Naive thymus-derived CD8-positive, alpha-beta T cell (primary cell): Measurements from ENCODE around the gene ACY1. TPM values are rescaled to one million over a fixed set of nuclear protein-coding genes. Genes with fewer than 3 reads are reported as not detected.
A peak's percentile ranks its signal among the peaks of the same experiment; 100 is the strongest.
"Not testable (repeated sequence)": the region's sequence is repeated elsewhere in the genome, so short reads cannot be mapped to it uniquely, and the experiment has no call there.

Source experiments
- ATAC-seq, 2 donors: fragments of 150-1000 bp; cut with Tn5 transposase in 1 of 2; sonication (Bioruptor Pico), chemical (Tn5 transposase) in 1 of 2; 1 replicate in 1 of 2; 2 replicates in 1 of 2; pipeline ENCODE4 v1.10.0; 2021; ENCODE audit warnings: mild to moderate bottlenecking in 2 of 2, moderate library complexity in 2 of 2
- POLR2A ChIA-PET: fragments of 350-600 bp; sonication (Branson Sonifier 250); formaldehyde crosslinking; loops from one replicate; lab custom pipeline; 2021; ENCODE audit warnings: antibody characterized with exemption; lab: Charles Lee
- DNase-seq, 10 donors: peaks; one replicate each; pipeline versions ENCODE4 v3.0.0 to v3.0.0-alpha.2; 2020 to 2022
- H3K27ac Mint-ChIP-seq, 10 donors: one replicate each; pipeline ENCODE4 v1.8.0; 2020 to 2022; ENCODE audit warnings: mild to moderate bottlenecking in 10 of 10, mixed read lengths in 10 of 10, moderate library complexity in 4 of 10, inconsistent platforms in 1 of 10
- H3K27me3 Mint-ChIP-seq, 5 donors: one replicate each; pipeline ENCODE4 v1.8.0; 2021 to 2022; ENCODE audit warnings: mixed read lengths in 5 of 5
- H3K36me3 Mint-ChIP-seq, 3 donors: one replicate each; pipeline ENCODE4 v1.8.0; 2020 to 2022; ENCODE audit warnings: mixed read lengths in 3 of 3, mild to moderate bottlenecking in 2 of 3, inconsistent platforms in 1 of 3
- H3K4me1 Mint-ChIP-seq, 4 donors: one replicate each; pipeline ENCODE4 v1.8.0; 2021 to 2022; ENCODE audit warnings: mixed read lengths in 4 of 4
- H3K4me3 Mint-ChIP-seq, 10 donors: one replicate each; pipeline ENCODE4 v1.8.0; 2020 to 2022; ENCODE audit warnings: mild to moderate bottlenecking in 10 of 10, mixed read lengths in 10 of 10, moderate library complexity in 6 of 10, inconsistent platforms in 1 of 10
- H3K9me3 Mint-ChIP-seq, 9 donors: one replicate each; pipeline ENCODE4 v1.8.0; 2020 to 2022; ENCODE audit warnings: mixed read lengths in 9 of 9, mild to moderate bottlenecking in 3 of 9, inconsistent platforms in 1 of 9, moderate library complexity in 1 of 9
- polyA plus RNA-seq, 3 donors: library from polyadenylated mRNA; unstranded; fragments of 300-500 nt; fragmentation: Illumina TruSeq; gene quantifications; one replicate each; pipeline ENCODE4 v1.2.3, GENCODE V29; 2021
- total RNA-seq, 8 experiments: library from RNA in 2 of 8; stranded (reverse) in 2 of 8; gene quantifications; one replicate each; pipeline ENCODE4 v1.2.3 and lab custom pipeline; 2021 to 2026

ACY1 gene
- total and polyA plus RNA-seq, 5 experiments from 2014 or later: 14.1 to 28.5 (median 18.5) TPM

- no peaks in the 10 kb centered on the region for H3K27me3 Mint-ChIP-seq
Measured at GRCh38 chr3:52028572-52028971, 45.2 kb downstream of the ACY1 start.

GRCh38 chr3:52029053-52029452 is 45.7 kb downstream of the ACY1 start:
- H3K27ac Mint-ChIP-seq: peak overlapping the region in 1 of 10 donors; percentile 40
- H3K36me3 Mint-ChIP-seq: no peaks in the 10 kb centered on the region
- no peaks in the 10 kb centered on the region for H3K27me3 Mint-ChIP-seq
- ATAC-seq (no peak), DNase-seq (no peak)
- H3K9me3 Mint-ChIP-seq: no peaks in the 10 kb centered on the region
- POLR2A ChIA-PET: interaction anchor here (0.6 kb wide), 2 partner anchors 35 to 214 kb away, joined by 3 to 6 read pairs; no protein-coding TSS in a partner anchor
- H3K4me3 Mint-ChIP-seq: no peak overlapping the region
- peaks cover 0 to 5% (median 2%) of the 10 kb centered on the region in 4 donors for H3K4me1 Mint-ChIP-seq

More at GRCh38 chr3:52028572-52028971, 45.2 kb downstream of the ACY1 start:
- Mint-ChIP-seq H3K36me3 (no peaks in the 10 kb centered on the region), H3K27ac (peak overlapping the region in 1 of 10 donors; percentile 40), H3K4me1 (peaks cover 0 to 5% (median 2%) of the 10 kb centered on the region in 4 donors), H3K4me3 (no peak overlapping the region), H3K9me3 (no peaks in the 10 kb centered on the region)
- ATAC-seq (no peak), DNase-seq (no peak)
- POLR2A ChIA-PET: interaction anchor here (0.6 kb wide), 2 partner anchors 36 to 126 kb away, joined by 3 read pairs; partner anchors contain the start of gene POC1A

- Mint-ChIP-seq H3K4me3 (no peak overlapping the region), H3K36me3 (no peaks in the 10 kb centered on the region), H3K9me3 (no peaks in the 10 kb centered on the region), H3K4me1 (peaks cover 0 to 5% (median 0%) of the 10 kb centered on the region in 4 donors), H3K27ac (no peak overlapping the region), H3K27me3 (no peaks in the 10 kb centered on the region)
- no peak for ATAC-seq
- POLR2A ChIA-PET: interaction anchor here (0.6 kb wide), 2 partner anchors 35 to 213 kb away, joined by 3 to 6 read pairs; no protein-coding TSS in a partner anchor
- DNase-seq: no peak
Measured at GRCh38 chr3:52029535-52029934, 46.2 kb downstream of the ACY1 start.

DNA sequence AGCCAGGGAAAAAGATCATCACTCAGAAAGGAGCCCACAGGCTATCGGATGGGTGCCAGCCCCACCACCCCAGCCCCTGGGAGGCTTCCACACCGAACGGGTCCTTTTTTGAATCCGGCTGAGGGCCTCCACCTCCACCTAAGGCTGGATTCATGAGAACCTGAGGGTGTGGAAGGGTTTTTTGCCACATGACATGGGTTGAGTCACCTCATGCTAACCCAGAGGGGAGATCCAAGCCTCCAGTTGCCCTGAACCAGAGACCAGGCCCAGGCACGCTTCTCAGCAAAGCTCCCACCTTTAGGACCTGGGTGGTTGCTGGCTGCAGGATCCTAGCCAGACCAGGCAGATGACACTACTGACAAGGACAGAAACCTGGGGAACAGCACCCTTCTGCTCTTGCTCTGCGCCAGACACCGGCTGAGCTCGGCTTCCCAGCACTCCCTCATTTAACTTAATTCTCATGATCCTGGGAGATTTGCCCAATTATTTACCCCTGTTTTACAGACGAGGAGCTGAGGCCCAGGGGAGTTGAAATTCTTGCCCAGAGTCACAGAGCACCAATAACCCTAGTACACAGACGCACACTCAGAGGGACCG is 47.5 kb downstream of the ACY1 start:
- ATAC-seq (no peak), DNase-seq (no peak)
- POLR2A ChIA-PET: no interaction called here
- H3K27me3 Mint-ChIP-seq: no peaks in the 10 kb centered on the region
- no peak overlapping the region for H3K4me3 Mint-ChIP-seq
- no peaks in the 10 kb centered on the region for H3K9me3 Mint-ChIP-seq
- H3K4me1 Mint-ChIP-seq: peaks cover 0 to 5% (median 0%) of the 10 kb centered on the region in 4 donors
- H3K27ac Mint-ChIP-seq: peak overlapping the region in 1 of 10 donors; percentile 24
- no peaks in the 10 kb centered on the region for H3K36me3 Mint-ChIP-seq

DNA sequence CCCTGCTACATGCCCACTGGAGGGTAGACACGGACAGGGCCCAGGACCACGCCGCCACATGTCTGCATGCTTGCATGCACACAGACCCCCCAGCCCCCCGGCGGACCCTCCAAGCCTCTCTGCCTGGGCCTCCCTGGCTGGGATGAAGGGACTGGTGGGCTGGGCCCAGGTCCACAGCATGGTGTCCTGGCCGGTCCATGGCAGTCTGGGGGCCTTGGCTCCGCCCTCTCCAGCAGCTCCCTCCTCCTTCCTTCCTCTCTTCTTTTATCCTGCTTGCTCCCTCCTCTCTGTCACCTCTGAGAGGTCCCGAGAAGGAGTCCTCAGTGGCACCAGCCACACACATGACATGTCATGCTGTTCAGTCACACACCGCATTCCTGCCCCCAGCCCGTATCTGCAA is 48.6 kb downstream of the ACY1 start:
- POLR2A ChIA-PET: no interaction called here
- H3K4me1 Mint-ChIP-seq: peaks cover 0 to 3% (median 2%) of the 10 kb centered on the region in 4 donors
- no peak overlapping the region for H3K4me3 Mint-ChIP-seq
- ATAC-seq (no peak), DNase-seq (no peak)
- no peaks in the 10 kb centered on the region for H3K9me3 Mint-ChIP-seq
- no peaks in the 10 kb centered on the region for H3K27me3 Mint-ChIP-seq
- H3K36me3 Mint-ChIP-seq: no peaks in the 10 kb centered on the region
- H3K27ac Mint-ChIP-seq: no peak overlapping the region

- no peak overlapping the region for H3K4me3 Mint-ChIP-seq
Measured at GRCh38 chr3:52032702-52033408, 49.5 kb downstream of the ACY1 start.

DNA sequence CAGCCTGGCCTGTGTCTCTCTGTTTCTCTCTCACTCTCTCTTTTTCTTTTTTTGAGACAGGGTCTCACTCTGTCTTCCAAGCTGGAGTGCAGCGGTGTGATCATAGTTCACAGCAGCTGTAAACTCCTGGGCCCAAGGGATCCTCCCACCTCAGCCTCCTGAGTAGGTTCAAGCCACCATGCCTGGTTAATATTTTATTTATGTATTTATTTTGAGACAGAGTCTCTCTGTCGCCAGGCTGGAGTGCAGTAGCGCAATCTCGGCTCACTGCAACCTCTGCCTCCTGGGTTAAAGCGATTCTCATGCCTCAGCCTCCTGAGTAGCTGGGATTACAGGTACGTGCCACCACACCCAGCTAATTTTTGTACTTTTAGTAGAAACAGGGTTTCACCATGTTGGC is 50.4 kb downstream of the ACY1 start:
- ATAC-seq, H3K9me3 Mint-ChIP-seq, DNase-seq, POLR2A ChIA-PET, H3K36me3 Mint-ChIP-seq, H3K27me3 Mint-ChIP-seq, H3K4me3 Mint-ChIP-seq, H3K4me1 Mint-ChIP-seq: not testable (repeated sequence)
- peak overlapping the region in 1 of 10 donors; percentile 44 for H3K27ac Mint-ChIP-seq

More at GRCh38 chr3:52032702-52033408, 49.5 kb downstream of the ACY1 start:
- no peak overlapping the region for H3K27ac Mint-ChIP-seq
- no peaks in the 10 kb centered on the region for H3K36me3 Mint-ChIP-seq
- ATAC-seq (no peak), DNase-seq (no peak)
- peaks cover 0 to 3% (median 2%) of the 10 kb centered on the region in 4 donors for H3K4me1 Mint-ChIP-seq
- no peaks in the 10 kb centered on the region for H3K27me3 Mint-ChIP-seq
- no peaks in the 10 kb centered on the region for H3K9me3 Mint-ChIP-seq
- POLR2A ChIA-PET: interaction anchor here (0.6 kb wide), 1 partner anchor 437 kb away, joined by 6 read pairs; no protein-coding TSS in a partner anchor

DNA sequence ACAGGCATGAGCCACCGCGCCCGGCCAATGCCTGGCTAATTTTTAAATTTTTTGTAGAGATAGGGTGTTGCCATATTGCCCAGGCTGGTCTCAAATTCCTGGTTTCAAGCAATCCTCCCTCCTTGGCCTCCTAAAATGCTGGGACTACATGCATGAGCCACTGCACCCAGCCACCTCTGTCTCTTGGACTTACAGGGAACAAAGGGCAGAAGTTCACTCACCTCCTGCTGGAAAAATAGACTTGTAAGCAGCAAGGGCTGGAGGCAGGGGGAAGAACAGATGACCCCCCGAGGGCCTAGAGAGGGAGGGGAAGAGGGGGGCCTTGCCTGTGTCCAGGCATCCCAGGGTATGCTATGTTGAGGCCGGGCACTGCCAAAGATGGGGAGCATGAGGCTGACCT is 50.9 kb downstream of the ACY1 start:
- POLR2A ChIA-PET: no interaction called here
- DNase-seq (no peak), ATAC-seq (no peak)
- no peaks in the 10 kb centered on the region for H3K9me3 Mint-ChIP-seq
- peaks cover 0 to 3% (median 2%) of the 10 kb centered on the region in 4 donors for H3K4me1 Mint-ChIP-seq
- no peak overlapping the region for H3K4me3 Mint-ChIP-seq
- no peaks in the 10 kb centered on the region for H3K36me3 Mint-ChIP-seq
- H3K27me3 Mint-ChIP-seq: no peaks in the 10 kb centered on the region
- H3K27ac Mint-ChIP-seq: no peak overlapping the region

- Mint-ChIP-seq H3K36me3 (no peaks in the 10 kb centered on the region), H3K27me3 (no peaks in the 10 kb centered on the region), H3K4me3 (no peak overlapping the region), H3K9me3 (no peaks in the 10 kb centered on the region), H3K27ac (no peak overlapping the region), H3K4me1 (peaks cover 0 to 4% (median 2%) of the 10 kb centered on the region in 4 donors)
- POLR2A ChIA-PET: no interaction called here
- ATAC-seq (no peak), DNase-seq (no peak)
Measured at GRCh38 chr3:52034651-52035050, 51.3 kb downstream of the ACY1 start.

GRCh38 chr3:52036222-52036694 is 52.9 kb downstream of the ACY1 start:
- Mint-ChIP-seq H3K4me3 (no peak overlapping the region), H3K27ac (peak overlapping the region in 2 of 10 donors; percentile 14 to 27), H3K4me1 (peaks cover 1 to 6% (median 5%) of the 10 kb centered on the region in 4 donors), H3K36me3 (no peaks in the 10 kb centered on the region), H3K27me3 (no peaks in the 10 kb centered on the region), H3K9me3 (no peaks in the 10 kb centered on the region)
- DNase-seq: no peak
- POLR2A ChIA-PET: no interaction called here
- no peak for ATAC-seq

DNA sequence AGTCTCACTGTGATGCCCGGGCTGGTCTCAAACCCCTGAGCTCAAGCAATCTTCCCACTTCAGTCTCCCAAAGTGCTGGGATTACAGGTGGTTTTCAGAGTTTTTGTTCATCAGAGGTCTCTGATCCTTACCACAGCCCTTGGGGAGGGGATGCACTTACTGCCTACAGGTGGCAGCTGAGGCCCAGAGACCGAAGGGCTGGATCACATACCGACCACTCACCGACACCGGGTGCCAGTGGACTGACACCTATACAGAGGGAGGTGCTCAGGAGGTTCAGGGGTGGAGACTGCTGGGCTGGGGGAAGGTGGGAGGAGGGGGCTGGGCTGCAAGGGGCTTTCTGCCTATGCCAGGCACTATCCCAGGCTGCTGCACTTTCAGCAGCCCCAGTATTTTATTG is 53.5 kb downstream of the ACY1 start:
- POLR2A ChIA-PET: no interaction called here
- H3K27me3 Mint-ChIP-seq: no peaks in the 10 kb centered on the region
- peak; percentile 58 to 84 for ATAC-seq

DNA sequence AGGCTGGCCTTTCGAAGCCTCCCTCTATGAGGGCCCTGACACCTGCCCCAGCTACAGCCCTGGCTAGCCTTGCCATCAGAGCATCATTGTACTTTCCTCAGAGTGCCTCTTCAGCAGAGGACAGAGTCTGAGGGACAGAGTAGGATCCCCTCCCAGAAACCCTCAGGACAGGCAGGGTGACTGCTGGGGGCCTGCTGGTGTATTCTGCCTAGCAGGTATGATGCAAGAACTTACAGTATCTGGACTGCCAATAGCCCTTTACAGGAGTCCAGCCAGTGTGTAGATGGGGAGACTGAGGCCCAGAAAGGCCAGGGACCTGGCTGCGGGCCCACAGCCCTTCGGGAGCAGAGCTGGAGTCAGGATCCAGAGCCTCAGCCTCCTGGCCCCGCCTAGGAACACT is 54.0 kb downstream of the ACY1 start:
- ATAC-seq: no peak
- Mint-ChIP-seq H3K36me3 (no peaks in the 10 kb centered on the region), H3K4me3 (no peak overlapping the region), H3K27ac (peak overlapping the region in 1 of 10 donors; percentile 50), H3K9me3 (no peaks in the 10 kb centered on the region), H3K27me3 (no peaks in the 10 kb centered on the region), H3K4me1 (peaks cover 3 to 14% (median 12%) of the 10 kb centered on the region in 4 donors)
- no peak for DNase-seq
- POLR2A ChIA-PET: no interaction called here

More for the DNA sequence above, 53.5 kb downstream of the ACY1 start:
- Mint-ChIP-seq H3K4me1 (peaks cover 3 to 10% (median 8%) of the 10 kb centered on the region in 4 donors), H3K4me3 (no peak overlapping the region), H3K36me3 (no peaks in the 10 kb centered on the region), H3K27ac (peak overlapping the region in 4 of 10 donors; percentile 14 to 60 (median 38)), H3K9me3 (no peaks in the 10 kb centered on the region)
- peak in 4 of 10 donors; percentile 15 to 72 (median 34) for DNase-seq

GRCh38 chr3:52038227-52038626 is 54.9 kb downstream of the ACY1 start:
- Mint-ChIP-seq H3K36me3 (no peaks in the 10 kb centered on the region), H3K27ac (peak overlapping the region in 1 of 10 donors; percentile 11), H3K4me1 (peaks cover 3 to 21% (median 13%) of the 10 kb centered on the region in 4 donors), H3K27me3 (no peaks in the 10 kb centered on the region), H3K4me3 (no peak overlapping the region), H3K9me3 (no peaks in the 10 kb centered on the region)
- POLR2A ChIA-PET: no interaction called here
- DNase-seq (no peak), ATAC-seq (no peak)
